Measurements from ENCODE around the gene CASZ1. TPM values are rescaled to one million over a fixed set of nuclear protein-coding genes. Genes with fewer than 3 reads are reported as not detected.

CASZ1 gene
- total RNA-seq, 1 donor from 2014 or later = 3.4 TPM

- no peak for DNase-seq (ENCODE audit: low spot score)
- Histone ChIP-seq H3F3A (ENCODE audit: low read depth) (peaks cover 7% of the 10 kb centered on the region), H3K36me3 (no peaks in the 10 kb centered on the region), H3K4me2 (no peak overlapping the region), H3K4me1 (peaks cover 34% of the 10 kb centered on the region), H3K9me3 (ENCODE audit: low read depth) (no peaks in the 10 kb centered on the region), H2AFZ (replicated peaks) (no peak overlapping the region), H4K20me1 (ENCODE audit: low read depth) (peaks cover 36% of the 10 kb centered on the region), H3K27ac (no peak overlapping the region), H3K4me3 (no peak overlapping the region), H3K27me3 (peaks cover 1% of the 10 kb centered on the region), H3K9ac (no peak overlapping the region), H3K79me2 (ENCODE audit: low read depth) (no peaks in the 10 kb centered on the region)
- Mint-ChIP-seq H3K9me3 (no peaks in the 10 kb centered on the region), H3K27ac (peak overlapping the region; percentile 63), H3K4me1 (peaks cover 58% of the 10 kb centered on the region), H3K4me3 (no peak overlapping the region), H3K36me3 (peaks cover 7% of the 10 kb centered on the region), H3K27me3 (ENCODE audit: insufficient read depth, low read depth) (peaks cover 2% of the 10 kb centered on the region)
- TF ChIP-seq EZH2phosphoT487 (IDR thresholded peaks at IDR 0.05) = no peak
- TF ChIP-seq, protein P1, sequence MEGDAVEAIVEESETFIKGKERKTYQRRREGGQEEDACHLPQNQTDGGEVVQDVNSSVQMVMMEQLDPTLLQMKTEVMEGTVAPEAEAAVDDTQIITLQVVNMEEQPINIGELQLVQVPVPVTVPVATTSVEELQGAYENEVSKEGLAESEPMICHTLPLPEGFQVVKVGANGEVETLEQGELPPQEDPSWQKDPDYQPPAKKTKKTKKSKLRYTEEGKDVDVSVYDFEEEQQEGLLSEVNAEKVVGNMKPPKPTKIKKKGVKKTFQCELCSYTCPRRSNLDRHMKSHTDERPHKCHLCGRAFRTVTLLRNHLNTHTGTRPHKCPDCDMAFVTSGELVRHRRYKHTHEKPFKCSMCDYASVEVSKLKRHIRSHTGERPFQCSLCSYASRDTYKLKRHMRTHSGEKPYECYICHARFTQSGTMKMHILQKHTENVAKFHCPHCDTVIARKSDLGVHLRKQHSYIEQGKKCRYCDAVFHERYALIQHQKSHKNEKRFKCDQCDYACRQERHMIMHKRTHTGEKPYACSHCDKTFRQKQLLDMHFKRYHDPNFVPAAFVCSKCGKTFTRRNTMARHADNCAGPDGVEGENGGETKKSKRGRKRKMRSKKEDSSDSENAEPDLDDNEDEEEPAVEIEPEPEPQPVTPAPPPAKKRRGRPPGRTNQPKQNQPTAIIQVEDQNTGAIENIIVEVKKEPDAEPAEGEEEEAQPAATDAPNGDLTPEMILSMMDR (IDR thresholded peaks at IDR 0.05) = no peak
- no peak for TF ChIP-seq EZH2 (IDR thresholded peaks at IDR 0.05)
These were observed 108.6 kb downstream of the CASZ1 start for GRCh38 chr1:10687782-10688408.

DNA sequence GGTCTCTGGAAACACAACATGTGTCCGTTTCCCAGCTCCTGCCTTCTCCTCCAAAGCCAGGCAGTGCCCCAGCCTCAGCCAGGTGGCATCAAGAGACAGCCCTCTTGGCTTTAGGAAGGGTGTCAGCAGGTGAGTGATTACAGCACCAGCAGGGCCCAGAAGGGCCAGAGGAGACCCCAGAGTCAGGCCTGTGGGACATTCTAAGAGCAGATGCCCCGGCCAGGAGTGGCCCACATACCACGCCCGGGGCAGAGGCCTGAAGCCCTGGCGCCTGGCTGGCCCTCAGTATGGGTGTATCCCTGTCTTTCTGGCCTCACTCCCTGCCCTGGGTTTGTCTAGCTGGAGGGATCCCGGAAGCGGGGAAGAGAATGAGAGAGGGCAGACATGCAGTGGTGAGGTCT lies 109.2 kb downstream of the CASZ1 start:
- Mint-ChIP-seq H3K9me3 (no peaks in the 10 kb centered on the region), H3K27me3 (ENCODE audit: insufficient read depth, low read depth) (peaks cover 2% of the 10 kb centered on the region), H3K4me3 (peak overlapping the region; percentile 13), H3K36me3 (peaks cover 3% of the 10 kb centered on the region), H3K27ac (no peak overlapping the region), H3K4me1 (peaks cover 59% of the 10 kb centered on the region)
- Histone ChIP-seq H2AFZ (replicated peaks) (no peak overlapping the region), H3F3A (ENCODE audit: low read depth) (peaks cover 7% of the 10 kb centered on the region), H3K9ac (no peak overlapping the region), H3K9me3 (ENCODE audit: low read depth) (no peaks in the 10 kb centered on the region), H3K4me1 (peaks cover 41% of the 10 kb centered on the region), H3K4me3 (no peak overlapping the region), H3K79me2 (ENCODE audit: low read depth) (no peaks in the 10 kb centered on the region), H3K27me3 (no peaks in the 10 kb centered on the region), H3K27ac (no peak overlapping the region), H4K20me1 (ENCODE audit: low read depth) (peaks cover 34% of the 10 kb centered on the region), H3K36me3 (no peaks in the 10 kb centered on the region), H3K4me2 (no peak overlapping the region)
- no peak for DNase-seq (ENCODE audit: low spot score)
- TF ChIP-seq, protein P1 (IDR thresholded peaks at IDR 0.05) = no peak
- no peak for TF ChIP-seq EZH2phosphoT487 (IDR thresholded peaks at IDR 0.05)
- no peak for TF ChIP-seq EZH2 (IDR thresholded peaks at IDR 0.05)

DNA sequence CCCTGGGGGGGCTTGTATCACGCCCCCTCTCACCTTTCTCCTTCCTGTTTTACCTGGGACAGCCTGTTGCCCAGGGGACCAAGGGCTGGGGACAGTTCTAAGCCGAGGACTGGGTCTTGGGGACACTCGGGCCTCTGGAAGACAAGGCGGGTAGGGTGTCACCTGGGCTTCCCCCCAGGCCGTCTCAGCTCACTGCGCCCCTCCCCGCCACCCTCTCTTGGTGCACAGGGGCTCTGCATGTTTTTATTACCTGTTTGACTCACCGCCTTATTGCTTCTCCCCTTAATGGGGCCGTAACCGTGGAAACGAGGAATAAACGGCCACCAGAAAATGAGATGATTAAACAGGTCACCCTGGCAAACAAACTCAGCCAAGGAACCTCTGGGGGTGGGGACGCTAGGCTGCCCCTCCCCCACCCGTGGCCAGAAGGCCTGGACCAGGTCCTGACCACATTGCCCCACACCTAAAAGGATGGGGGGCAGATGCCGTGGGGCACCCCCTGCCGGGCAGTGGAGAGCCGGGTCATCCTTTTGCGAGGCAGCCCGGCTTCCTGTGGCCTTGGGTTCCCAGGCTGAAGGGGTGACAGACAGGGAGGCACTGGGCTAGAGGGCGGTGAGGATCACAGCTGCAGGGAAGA lies 109.9 kb downstream of the CASZ1 start:
- Histone ChIP-seq H3K4me2 (no peak overlapping the region), H3F3A (ENCODE audit: low read depth) (peaks cover 13% of the 10 kb centered on the region), H3K9ac (no peak overlapping the region), H3K4me1 (peaks cover 48% of the 10 kb centered on the region), H3K4me3 (no peak overlapping the region), H3K79me2 (ENCODE audit: low read depth) (no peaks in the 10 kb centered on the region), H3K36me3 (no peaks in the 10 kb centered on the region), H3K9me3 (ENCODE audit: low read depth) (no peaks in the 10 kb centered on the region), H2AFZ (replicated peaks) (no peak overlapping the region), H3K27ac (no peak overlapping the region), H3K27me3 (no peaks in the 10 kb centered on the region), H4K20me1 (ENCODE audit: low read depth) (peaks cover 35% of the 10 kb centered on the region)
- Mint-ChIP-seq H3K4me3 (no peak overlapping the region), H3K9me3 (no peaks in the 10 kb centered on the region), H3K27ac (peak overlapping the region; percentile 51), H3K36me3 (peaks cover 3% of the 10 kb centered on the region), H3K27me3 (ENCODE audit: insufficient read depth, low read depth) (peaks cover 4% of the 10 kb centered on the region), H3K4me1 (peaks cover 66% of the 10 kb centered on the region)
- TF ChIP-seq, protein P1 (IDR thresholded peaks at IDR 0.05) = no peak
- TF ChIP-seq EZH2phosphoT487 (IDR thresholded peaks at IDR 0.05) = no peak
- no peak for TF ChIP-seq EZH2 (IDR thresholded peaks at IDR 0.05)
- no peak for DNase-seq (ENCODE audit: low spot score)

All from neural progenitor cell (in vitro differentiated cells).